H1 (cell line): Measurements from ENCODE around the gene ZNF385D. TPM values are rescaled to one million over a fixed set of nuclear protein-coding genes. Genes with fewer than 3 reads are reported as not detected.

Experiments used
- ATF2 ChIP-seq: IDR thresholded peaks from 2 replicates; pipeline ENCODE4 v1.6.1; 2012; ENCODE audit warnings: low read length, inconsistent platforms
- HDAC2 ChIP-seq, 2 experiments: fragments of 300-600 bp in 1 of 2; sonication (generic) in 1 of 2; IDR thresholded peaks; 2 replicates each; pipeline ENCODE4 v1.6.1; 2011 to 2012; ENCODE audit warnings: low read depth in 2 of 2, low read length in 2 of 2, mild to moderate bottlenecking in 2 of 2, moderate library complexity in 2 of 2, borderline replicate concordance in 1 of 2, inconsistent platforms in 1 of 2
- JUND ChIP-seq: IDR thresholded peaks from 2 replicates; pipeline ENCODE4 v1.6.1; 2011; ENCODE audit warnings: mild to moderate bottlenecking, improper control_type of control experiment, low read length
- RXRA ChIP-seq: IDR thresholded peaks from 2 replicates; pipeline ENCODE4 v1.6.1; 2011; ENCODE audit warnings: low read depth, mild to moderate bottlenecking, low read length, moderate library complexity; ENCODE audit not compliant: insufficient read depth
- SRF ChIP-seq: IDR thresholded peaks from 2 replicates; pipeline ENCODE4 v1.6.1; 2011; ENCODE audit warnings: mild to moderate bottlenecking, low read depth, low read length, moderate library complexity
- polyA plus RNA-seq, 7 experiments: library from polyadenylated mRNA; depleted of rRNA in 3 of 7; stranded (reverse) in 5 of 7; unstranded in 2 of 7; fragments of >200 nt in 5 of 7; fragments of 200-250 nt in 2 of 7; gene quantifications; 1 replicate in 5 of 7; 2 replicates in 1 of 7; 4 replicates in 1 of 7; pipeline versions ENCODE4 v1.2.1 to v1.2.3, GENCODE V29; 2011 to 2013; ENCODE audit warnings: missing spikeins in 2 of 7, mixed read lengths in 2 of 7
- total RNA-seq: library from RNA; stranded (reverse); fragmentation: NEBNext Ultra II Directional; extraction: Animal tissue kit (Norgen Biotek cat#: 25700); gene quantifications from 2 replicates; pipeline ENCODE4 v1.2.1, GENCODE V29; 2021

ZNF385D gene
- total and polyA plus RNA-seq, 2 of the 8 experiments (the other 6 are each of a cell fraction or from before 2014, with no cell fraction given): 5.9 to 10.8 TPM

- TF ChIP-seq SRF (no peak), ATF2 (no peak), JUND (no peak), RXRA (no peak), HDAC2 (IDR thresholded peaks at IDR 0.05; ENCODE audit: borderline replicate concordance in 1 of 2, low read depth in 2 of 2, low read length in 2 of 2) (no peak)
Observed at GRCh38 chr3:21794291-21794690, 43.3 kb upstream of the ZNF385D start (continued).
